GM21447 (cell line): ENCODE measurements around the gene SULT1C4.
"Not testable (repeated sequence)": the region's sequence is repeated elsewhere in the genome, so short reads cannot be mapped to it uniquely, and the experiment has no call there.

Experiments
- ATAC-seq: cut with Tn5 transposase; IDR thresholded peaks from one replicate; pipeline ENCODE4 v1.9.1; 2021; ENCODE audit not compliant: unreplicated experiment

Gene SULT1C4

GRCh38 chr2:108412995-108413710 is 35.4 kb downstream of the SULT1C4 start:
- ATAC-seq: no peak

- ATAC-seq: no peak
Observed at GRCh38 chr2:108413711-108414095, 35.9 kb downstream of the SULT1C4 start.

GRCh38 chr2:108414256-108414876 is 36.6 kb downstream of the SULT1C4 start:
- ATAC-seq: no peak

- ATAC-seq: no peak
Observed at GRCh38 chr2:108414945-108415344, 37.2 kb downstream of the SULT1C4 start.

- ATAC-seq: no peak
Observed at GRCh38 chr2:108417254-108417653, 39.5 kb downstream of the SULT1C4 start.

DNA sequence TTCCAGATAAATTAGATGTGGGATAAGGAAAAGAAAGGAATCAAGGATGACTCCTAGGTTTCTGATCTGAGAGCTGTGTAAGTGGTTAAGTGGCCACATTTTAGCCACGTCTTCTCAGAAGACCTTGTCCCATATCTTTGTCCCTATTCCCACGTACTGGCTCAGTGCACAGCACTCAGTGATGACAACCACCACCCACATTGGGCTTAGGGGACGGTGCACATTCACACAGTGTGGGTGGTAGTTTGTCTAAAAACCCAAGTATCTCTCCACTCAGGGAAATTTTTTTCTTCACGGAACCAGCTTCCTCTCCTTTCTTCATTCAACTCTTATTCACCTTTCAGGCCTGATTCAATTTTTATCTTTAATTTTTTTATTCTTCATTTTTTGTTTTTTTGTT is 40.7 kb downstream of the SULT1C4 start:
- ATAC-seq: no peak

GRCh38 chr2:108423067-108423466 is 45.3 kb downstream of the SULT1C4 start:
- ATAC-seq: no peak

- ATAC-seq: no peak
Observed at GRCh38 chr2:108423502-108424251, 45.9 kb downstream of the SULT1C4 start.

GRCh38 chr2:108428286-108429009 is 50.7 kb downstream of the SULT1C4 start:
- no peak for ATAC-seq

- not testable (repeated sequence) for ATAC-seq
Observed at GRCh38 chr2:108435578-108435977, 57.8 kb downstream of the SULT1C4 start.

- ATAC-seq: no peak
Observed at GRCh38 chr2:108436976-108437375, 59.2 kb downstream of the SULT1C4 start.
